Spleen (tissue), 11 donors: ENCODE results near the gene SUMF1. TPM values are rescaled to one million over a fixed set of nuclear protein-coding genes. Genes with fewer than 3 reads are reported as not detected.
"Not testable (repeated sequence)": the region's sequence is repeated elsewhere in the genome, so short reads cannot be mapped to it uniquely, and the experiment has no call there.

Source experiments
- DNase-seq: peaks from one replicate; pipeline ENCODE4 v3.0.0-alpha.2; 2020
- H3K27ac ChIP-seq, 8 donors: fragments of 200-600 bp; sonication (generic) in 7 of 8; 1 replicate in 4 of 8; 2 replicates in 4 of 8; pipeline versions ENCODE4 v1.5.0 to v1.8.0; 2016 to 2021; ENCODE audit warnings: inconsistent platforms in 4 of 8, mild to moderate bottlenecking in 4 of 8, moderate library complexity in 1 of 8
- H3K27me3 ChIP-seq, 7 donors: fragments of 200-600 bp; sonication (generic) in 6 of 7; replicated peaks in 1 of 7; 1 replicate in 4 of 7; 2 replicates in 3 of 7; pipeline versions ENCODE4 v1.5.0 to v1.8.0; 2016 to 2021; ENCODE audit warnings: inconsistent platforms in 3 of 7, mild to moderate bottlenecking in 1 of 7
- H3K36me3 ChIP-seq, 6 donors: fragments of 200-600 bp; sonication (generic) in 5 of 6; 1 replicate in 4 of 6; 2 replicates in 2 of 6; pipeline versions ENCODE4 v1.5.0 to v1.8.0; 2016 to 2021; ENCODE audit warnings: inconsistent platforms in 2 of 6
- H3K4me1 ChIP-seq, 6 donors: fragments of 200-600 bp; sonication (generic) in 5 of 6; 1 replicate in 3 of 6; 2 replicates in 3 of 6; pipeline versions ENCODE4 v1.5.0 to v1.8.0; 2016 to 2021; ENCODE audit warnings: inconsistent platforms in 3 of 6
- H3K4me3 ChIP-seq, 8 donors: fragments of 200-600 bp; sonication (generic) in 7 of 8; 1 replicate in 4 of 8; 2 replicates in 4 of 8; pipeline versions ENCODE4 v1.5.0 to v1.8.0; 2016 to 2021; ENCODE audit warnings: inconsistent platforms in 4 of 8, mild to moderate bottlenecking in 4 of 8, moderate library complexity in 2 of 8
- H3K9me3 ChIP-seq, 8 donors: fragments of 200-600 bp; sonication (generic) in 7 of 8; 1 replicate in 4 of 8; 2 replicates in 4 of 8; pipeline versions ENCODE4 v1.5.0 to v1.8.0; 2016 to 2021; ENCODE audit warnings: inconsistent platforms in 4 of 8
- POLR2A ChIP-seq, 3 donors: fragments of 450-650 bp; IDR thresholded peaks; one replicate each; pipeline ENCODE4 v1.5.1; 2017; ENCODE audit warnings: antibody characterized with exemption in 3 of 3, mild to moderate bottlenecking in 1 of 3
- POLR2AphosphoS5 ChIP-seq, 3 donors: sonication (generic); formaldehyde crosslinking; IDR thresholded peaks; one replicate each; pipeline ENCODE4 v1.5.1; 2017; ENCODE audit warnings: antibody characterized with exemption in 3 of 3
- whole genome bisulfite sequencing, 5 donors: extraction: QIAGEN DNeasy Blood & Tissue Kit in 3 of 5; methylation state at CpG; one replicate each; pipeline versions ENCODE4 v1.1.5 to v1.1.7; 2013 to 2018; 5-methylcytosine and 5-hydroxymethylcytosine counted together
- intact Hi-C: fragments of 100-400 bp; cut with DNase I; formaldehyde crosslinking; loops from one replicate; pipeline ENCODE4 v1.15.0; 2023; ENCODE audit warnings: low total_unique reads
- polyA plus RNA-seq, 3 donors: library from polyadenylated mRNA; stranded (reverse); fragments of 200-250 nt; gene quantifications; one replicate each; pipeline ENCODE4 v1.2.1, GENCODE V29; 2013
- total RNA-seq, 7 donors: library from RNA; depleted of rRNA in 3 of 7; stranded (reverse); fragments of >200 nt in 3 of 7; fragmentation: NEBNext Ultra II Directional in 4 of 7; extraction: Animal tissue kit (Norgen Biotek cat#: 25700) in 4 of 7; gene quantifications; one replicate each; pipeline versions ENCODE4 v1.1.0 to v1.2.1, GENCODE V29; 2016 to 2021
- TF ChIP-seq, protein P1 (sequence below), 11 experiments: fragments of 200-600 bp in 7 of 11; fragments of 450-650 bp in 4 of 11; sonication (generic) in 4 of 11; IDR thresholded peaks in 8 of 11; conservative IDR thresholded peaks in 3 of 11; 1 replicate in 7 of 11; 2 replicates in 4 of 11; pipeline versions ENCODE4 v1.4.0 to v1.8.0; 2016 to 2021; ENCODE audit warnings: antibody characterized with exemption in 11 of 11, inconsistent platforms in 4 of 11, mild to moderate bottlenecking in 1 of 11
- donor health status: healthy with polysubstance abuse.
- donor health status: DM: no; HTN: no; CAD: no; lungs with moderate emphysema.
- donor health status: DM: no; HTN: no; CAD: no.
- donor health status: Bipolar disorder and iron deficiency.
- donor health status: healthy.
- donor health status: DM: no; HTN: no; CAD: no.
- donor health status: DM: yes; HTN: yes; CAD: no.

Gene SUMF1
- total and polyA plus RNA-seq, 10 donors: 6.3 to 53.0 (median 33.9) TPM

DNA sequence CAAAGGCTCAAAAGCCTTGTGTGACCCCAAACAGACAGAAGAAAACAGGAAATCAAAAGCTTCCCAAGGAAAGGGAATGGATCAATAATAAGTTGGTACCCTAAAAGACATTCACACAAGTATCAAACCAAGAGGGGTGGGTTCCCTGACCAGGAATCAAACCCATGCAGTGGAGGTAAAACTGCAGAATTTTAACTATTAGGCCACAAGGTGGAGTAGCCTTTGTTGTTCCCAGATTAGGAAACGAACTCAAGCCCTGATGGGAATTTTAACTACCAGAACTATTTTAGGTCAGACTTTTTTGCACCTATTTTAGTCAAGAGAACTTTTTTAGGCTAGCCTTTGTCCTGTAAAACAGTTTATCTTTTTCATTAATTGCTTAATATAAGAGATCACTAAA, 132.5 kb downstream of the SUMF1 start:
- no peak overlapping the region for H3K4me3 ChIP-seq
- H3K27me3 ChIP-seq: no peaks in the 10 kb centered on the region
- DNase-seq: no peak
- TF ChIP-seq POLR2AphosphoS5 (IDR thresholded peaks at IDR 0.05): no peak
- TF ChIP-seq, protein P1, sequence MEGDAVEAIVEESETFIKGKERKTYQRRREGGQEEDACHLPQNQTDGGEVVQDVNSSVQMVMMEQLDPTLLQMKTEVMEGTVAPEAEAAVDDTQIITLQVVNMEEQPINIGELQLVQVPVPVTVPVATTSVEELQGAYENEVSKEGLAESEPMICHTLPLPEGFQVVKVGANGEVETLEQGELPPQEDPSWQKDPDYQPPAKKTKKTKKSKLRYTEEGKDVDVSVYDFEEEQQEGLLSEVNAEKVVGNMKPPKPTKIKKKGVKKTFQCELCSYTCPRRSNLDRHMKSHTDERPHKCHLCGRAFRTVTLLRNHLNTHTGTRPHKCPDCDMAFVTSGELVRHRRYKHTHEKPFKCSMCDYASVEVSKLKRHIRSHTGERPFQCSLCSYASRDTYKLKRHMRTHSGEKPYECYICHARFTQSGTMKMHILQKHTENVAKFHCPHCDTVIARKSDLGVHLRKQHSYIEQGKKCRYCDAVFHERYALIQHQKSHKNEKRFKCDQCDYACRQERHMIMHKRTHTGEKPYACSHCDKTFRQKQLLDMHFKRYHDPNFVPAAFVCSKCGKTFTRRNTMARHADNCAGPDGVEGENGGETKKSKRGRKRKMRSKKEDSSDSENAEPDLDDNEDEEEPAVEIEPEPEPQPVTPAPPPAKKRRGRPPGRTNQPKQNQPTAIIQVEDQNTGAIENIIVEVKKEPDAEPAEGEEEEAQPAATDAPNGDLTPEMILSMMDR (IDR thresholded peaks at IDR 0.05 in 8 of 11, conservative IDR thresholded peaks at IDR 0.05 in 3 of 11): no peak
- WGBS, 5 donors: 41 to 73% (median 44%) methylated on average over 1 of the region's 1 CpG
- no peak overlapping the region for H3K27ac ChIP-seq
- peaks cover 0 to 6% (median 0%) of the 10 kb centered on the region in 6 donors for H3K4me1 ChIP-seq
- intact Hi-C loops: no loop called here
- peaks cover 0 to 12% (median 9%) of the 10 kb centered on the region in 8 donors for H3K9me3 ChIP-seq
- H3K36me3 ChIP-seq: peaks cover 0 to 4% (median 0%) of the 10 kb centered on the region in 6 donors

- no peak for DNase-seq
- no peak for TF ChIP-seq POLR2A (IDR thresholded peaks at IDR 0.05)
- TF ChIP-seq, protein P1 (IDR thresholded peaks at IDR 0.05 in 8 of 11, conservative IDR thresholded peaks at IDR 0.05 in 3 of 11): no peak
- TF ChIP-seq POLR2AphosphoS5 (IDR thresholded peaks at IDR 0.05): no peak
- intact Hi-C loops: no loop called here
Observed at GRCh38 chr3:4332991-4333390, 134.1 kb downstream of the SUMF1 start.

GRCh38 chr3:4332574-4332973, 134.5 kb downstream of the SUMF1 start:
- no peaks in the 10 kb centered on the region for H3K27me3 ChIP-seq

More at GRCh38 chr3:4332991-4333390, 134.1 kb downstream of the SUMF1 start:
- 85 to 98% (median 90%) methylated on average over 3 of the region's 3 CpGs for WGBS, 5 donors
- no peak overlapping the region for H3K27ac ChIP-seq
- no peaks in the 10 kb centered on the region for H3K27me3 ChIP-seq
- H3K9me3 ChIP-seq: peaks cover 0 to 27% (median 24%) of the 10 kb centered on the region in 8 donors
- H3K4me1 ChIP-seq: peaks cover 0 to 6% (median 0%) of the 10 kb centered on the region in 6 donors
- H3K36me3 ChIP-seq: peaks cover 0 to 8% (median 0%) of the 10 kb centered on the region in 6 donors
- no peak overlapping the region for H3K4me3 ChIP-seq

GRCh38 chr3:4332111-4332510, 135.0 kb downstream of the SUMF1 start:
- Histone ChIP-seq H3K27me3 (no peaks in the 10 kb centered on the region), H3K27ac (no peak overlapping the region), H3K36me3 (peaks cover 0 to 8% (median 0%) of the 10 kb centered on the region in 6 donors), H3K4me3 (no peak overlapping the region), H3K9me3 (peaks cover 0 to 36% (median 31%) of the 10 kb centered on the region in 8 donors), H3K4me1 (peaks cover 0 to 3% (median 0%) of the 10 kb centered on the region in 6 donors)
- WGBS, 5 donors: 84 to 100% (median 95%) methylated on average over 1 of the region's 1 CpG
- TF ChIP-seq POLR2A (IDR thresholded peaks at IDR 0.05) (no peak), POLR2AphosphoS5 (IDR thresholded peaks at IDR 0.05) (no peak)
- TF ChIP-seq, protein P1 (IDR thresholded peaks at IDR 0.05 in 8 of 11, conservative IDR thresholded peaks at IDR 0.05 in 3 of 11): no peak
- DNase-seq: no peak
- intact Hi-C loops: no loop called here

More at GRCh38 chr3:4332574-4332973, 134.5 kb downstream of the SUMF1 start:
- H3K36me3 ChIP-seq: peaks cover 0 to 8% (median 0%) of the 10 kb centered on the region in 6 donors
- H3K9me3 ChIP-seq: peaks cover 0 to 32% (median 28%) of the 10 kb centered on the region in 8 donors
- H3K27ac ChIP-seq: no peak overlapping the region
- TF ChIP-seq POLR2A (IDR thresholded peaks at IDR 0.05) (no peak), POLR2AphosphoS5 (IDR thresholded peaks at IDR 0.05) (no peak)
- no peak overlapping the region for H3K4me3 ChIP-seq
- intact Hi-C loops: no loop called here
- H3K4me1 ChIP-seq: peaks cover 0 to 3% (median 0%) of the 10 kb centered on the region in 6 donors
- 86 to 100% (median 93%) methylated on average over 3 of the region's 3 CpGs for WGBS, 5 donors
- DNase-seq: no peak

DNA sequence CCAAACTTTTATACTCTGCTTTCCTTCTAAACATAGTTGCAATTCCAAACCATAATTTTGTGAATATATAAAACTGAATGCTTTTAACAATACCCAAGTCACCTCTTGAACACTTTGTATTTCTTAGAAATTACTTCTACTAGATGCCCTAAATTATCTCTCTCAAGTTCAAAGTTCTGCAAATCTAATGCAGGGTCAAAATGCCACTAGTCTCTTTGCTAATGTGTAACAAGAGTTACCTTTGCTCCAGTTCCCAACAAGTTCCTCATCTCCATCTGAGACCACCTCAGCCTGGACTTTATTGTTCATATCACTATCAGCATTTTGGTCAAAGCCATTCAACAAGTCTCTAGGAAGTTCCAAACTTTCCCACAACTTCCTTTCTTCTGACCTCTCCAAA, 137.3 kb downstream of the SUMF1 start:
- DNase-seq, H3K4me1 ChIP-seq, H3K4me3 ChIP-seq, H3K27ac ChIP-seq, intact Hi-C loops, H3K27me3 ChIP-seq, H3K36me3 ChIP-seq: not testable (repeated sequence)
- H3K9me3 ChIP-seq: peaks cover 0 to 45% (median 38%) of the 10 kb centered on the region in 8 donors
